GM06990 (cell line): ENCODE data around the gene NUFIP2.

ENCODE experiments used
- DNase-seq: peaks from one replicate; pipeline ENCODE4 v3.0.0-alpha.2; 2011; ENCODE audit not compliant: insufficient read length; ENCODE audit errors: extremely low read depth
- H3K27me3 ChIP-seq: replicated peaks from 2 replicates; pipeline ENCODE4 v1.6.0; 2011; ENCODE audit warnings: low read length; ENCODE audit not compliant: control insufficient read depth, insufficient read depth
- H3K36me3 ChIP-seq: 2 replicates; pipeline ENCODE4 v1.5.1; 2011; ENCODE audit warnings: low read length; ENCODE audit not compliant: control insufficient read depth, insufficient read depth
- H3K4me3 ChIP-seq: replicated peaks from 2 replicates; pipeline ENCODE4 v1.5.1; 2011; ENCODE audit warnings: low read depth, mild to moderate bottlenecking, control low read depth, low read length
- TF ChIP-seq, protein P1 (sequence below): IDR thresholded peaks from 2 replicates; pipeline ENCODE4 v1.5.1; 2011; ENCODE audit warnings: low read length, control low read depth, mild to moderate bottlenecking, inconsistent platforms; ENCODE audit not compliant: insufficient read depth, poor library complexity, severe bottlenecking

Gene NUFIP2

DNA sequence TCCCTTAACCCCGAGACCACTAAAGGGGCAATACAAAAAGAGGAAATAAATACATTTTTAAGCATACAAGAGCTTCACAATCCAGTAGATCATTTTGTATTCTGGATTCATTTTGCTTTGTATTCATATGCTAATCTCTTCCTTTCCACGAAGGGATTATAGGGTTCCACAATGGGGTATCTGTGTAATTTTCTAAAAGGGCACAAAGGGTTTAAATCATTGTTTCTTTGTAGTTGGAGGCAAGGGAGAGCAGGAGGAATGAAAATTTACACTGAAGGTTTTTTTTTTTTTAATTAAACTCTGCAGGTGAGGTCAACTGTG, 592 bp upstream of the NUFIP2 start:
- Histone ChIP-seq H3K4me3 (peak overlapping the region; percentile 68), H3K27me3 (no peaks in the 10 kb centered on the region), H3K36me3 (0 out of 2 replicates have a peak, but pooled peaks cover 1% of the 10 kb centered on the region)
- TF ChIP-seq, protein P1, sequence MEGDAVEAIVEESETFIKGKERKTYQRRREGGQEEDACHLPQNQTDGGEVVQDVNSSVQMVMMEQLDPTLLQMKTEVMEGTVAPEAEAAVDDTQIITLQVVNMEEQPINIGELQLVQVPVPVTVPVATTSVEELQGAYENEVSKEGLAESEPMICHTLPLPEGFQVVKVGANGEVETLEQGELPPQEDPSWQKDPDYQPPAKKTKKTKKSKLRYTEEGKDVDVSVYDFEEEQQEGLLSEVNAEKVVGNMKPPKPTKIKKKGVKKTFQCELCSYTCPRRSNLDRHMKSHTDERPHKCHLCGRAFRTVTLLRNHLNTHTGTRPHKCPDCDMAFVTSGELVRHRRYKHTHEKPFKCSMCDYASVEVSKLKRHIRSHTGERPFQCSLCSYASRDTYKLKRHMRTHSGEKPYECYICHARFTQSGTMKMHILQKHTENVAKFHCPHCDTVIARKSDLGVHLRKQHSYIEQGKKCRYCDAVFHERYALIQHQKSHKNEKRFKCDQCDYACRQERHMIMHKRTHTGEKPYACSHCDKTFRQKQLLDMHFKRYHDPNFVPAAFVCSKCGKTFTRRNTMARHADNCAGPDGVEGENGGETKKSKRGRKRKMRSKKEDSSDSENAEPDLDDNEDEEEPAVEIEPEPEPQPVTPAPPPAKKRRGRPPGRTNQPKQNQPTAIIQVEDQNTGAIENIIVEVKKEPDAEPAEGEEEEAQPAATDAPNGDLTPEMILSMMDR, result no peak
- no peak for DNase-seq

DNA sequence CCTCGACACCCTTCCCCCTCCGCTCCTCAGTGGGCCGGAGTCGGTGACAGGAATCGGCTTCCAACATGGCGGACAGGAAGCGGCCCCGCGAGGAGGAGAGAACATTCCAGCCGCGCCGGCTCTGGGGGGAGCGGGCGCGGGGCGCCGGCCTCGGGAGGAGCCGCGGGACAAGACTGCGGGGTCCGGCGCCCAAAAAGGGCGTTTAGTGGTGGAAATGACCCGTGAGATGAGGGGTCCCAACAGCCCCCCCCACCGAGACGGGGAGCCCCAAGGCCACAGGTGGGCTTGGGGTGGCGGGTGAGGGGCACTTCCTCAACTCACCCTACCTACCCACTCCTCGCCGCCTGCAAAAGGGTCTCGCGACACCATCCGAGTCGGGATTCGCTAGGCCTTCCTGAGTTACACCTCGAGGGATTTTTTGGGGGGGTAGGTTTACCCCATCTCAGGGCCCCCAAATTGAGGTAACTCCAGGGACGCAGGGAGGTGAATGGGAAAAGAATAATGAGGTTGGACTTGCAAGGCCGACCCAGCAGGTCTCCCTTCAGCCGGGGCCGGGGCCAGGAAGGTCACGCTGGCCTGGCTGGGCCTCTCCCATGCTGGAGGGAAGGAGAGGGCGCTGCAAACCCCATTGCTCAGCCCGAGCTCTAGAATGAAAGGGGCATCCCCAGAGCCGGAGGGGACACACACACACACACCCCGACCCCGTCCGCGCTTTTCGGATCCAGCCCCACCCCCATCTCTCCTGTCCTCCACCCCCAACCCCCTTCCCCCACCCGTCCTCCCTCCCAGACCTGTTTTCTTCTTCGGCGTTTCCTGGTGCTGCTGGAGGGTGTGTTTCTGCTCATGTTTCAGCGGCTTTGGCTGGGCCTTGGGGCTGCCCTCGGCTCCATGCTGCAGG, 707 bp downstream of the NUFIP2 start:
- TF ChIP-seq, protein P1, result no peak
- H3K4me3 ChIP-seq, result peak overlapping the region; percentile 99
- DNase-seq, result peak; percentile 68
- no peaks in the 10 kb centered on the region for H3K27me3 ChIP-seq
- 0 out of 2 replicates have a peak, but pooled peaks cover 1% of the 10 kb centered on the region for H3K36me3 ChIP-seq

DNA sequence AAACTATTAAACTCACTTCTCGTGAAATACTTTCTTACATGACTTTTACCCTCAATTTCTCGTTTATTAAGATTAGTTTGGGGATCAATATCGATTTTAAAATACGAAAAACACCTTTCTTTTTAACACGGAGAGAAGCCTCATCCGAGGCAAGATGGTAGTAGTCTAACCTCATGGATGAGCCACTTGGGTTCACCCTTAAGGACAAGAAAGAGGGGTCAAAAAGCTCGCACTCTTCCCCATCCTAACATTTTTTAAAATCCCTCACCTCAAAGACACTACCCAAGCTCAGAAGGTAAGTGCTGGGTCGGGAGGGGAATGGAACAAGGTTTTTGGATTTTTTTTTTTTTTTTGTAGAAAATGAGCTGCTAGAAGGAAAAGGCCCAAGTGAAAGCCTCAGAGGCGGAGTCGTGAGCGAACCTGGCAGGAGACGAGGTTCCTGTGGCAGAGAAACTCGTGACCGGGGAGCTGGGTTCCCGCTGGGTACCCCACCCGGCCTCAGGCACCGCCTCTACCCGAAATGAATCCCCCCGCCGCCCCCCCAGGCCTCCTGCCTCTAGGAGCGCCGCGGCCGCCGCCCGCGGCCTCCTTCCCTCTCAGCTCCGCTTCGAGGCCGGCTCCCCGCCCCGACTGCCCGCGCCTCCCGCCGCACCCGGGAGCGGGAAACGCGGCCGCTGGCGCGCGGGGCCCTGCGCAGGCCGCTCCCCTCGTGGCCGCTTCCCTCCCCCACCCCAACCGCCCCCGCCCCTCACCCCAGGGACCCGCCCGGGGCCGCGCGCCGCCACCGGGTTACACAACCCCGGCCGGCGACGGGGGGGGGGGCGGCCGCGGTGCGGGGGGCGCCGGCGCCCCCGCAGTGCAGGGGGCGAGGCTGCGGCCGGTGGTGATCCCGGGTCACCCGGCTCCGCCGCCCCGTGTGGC, 1.6 kb downstream of the NUFIP2 start:
- 0 out of 2 replicates have a peak, but pooled peaks cover 1% of the 10 kb centered on the region for H3K36me3 ChIP-seq
- H3K4me3 ChIP-seq, result peak overlapping the region; percentile 99
- no peaks in the 10 kb centered on the region for H3K27me3 ChIP-seq
- peak; percentile 58 for DNase-seq
- TF ChIP-seq, protein P1, result no peak

DNA sequence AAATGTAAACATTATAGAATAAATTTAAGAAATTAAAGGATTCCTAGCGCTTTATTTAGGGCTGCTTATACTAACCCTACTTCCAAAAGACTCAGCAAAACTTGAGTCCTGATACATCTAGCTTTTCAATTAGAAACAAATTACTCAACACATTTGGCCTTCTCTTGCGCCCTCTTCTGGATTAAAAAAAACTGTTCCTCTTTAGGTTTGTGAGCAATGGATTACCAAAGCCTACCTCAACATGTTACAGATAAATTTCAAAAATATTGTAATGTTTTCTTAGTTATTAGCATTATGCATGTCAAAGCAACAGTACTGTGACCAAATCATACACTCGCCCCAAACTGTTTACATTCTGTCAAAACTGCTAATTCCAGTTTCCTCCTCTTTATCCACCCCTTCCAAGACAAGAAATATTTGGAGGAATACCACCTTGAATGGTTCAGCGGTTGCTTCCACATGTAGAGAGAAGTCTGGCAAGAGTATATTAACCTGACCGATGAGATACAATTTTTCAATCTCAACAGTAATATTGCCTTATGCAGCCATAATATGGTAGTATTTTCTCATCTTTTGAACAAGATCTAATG, 2.7 kb downstream of the NUFIP2 start:
- TF ChIP-seq, protein P1, result peak; percentile 70
- Histone ChIP-seq H3K36me3 (peaks cover 7% of the 10 kb centered on the region), H3K4me3 (peak overlapping the region; percentile 99), H3K27me3 (no peaks in the 10 kb centered on the region)
- no peak for DNase-seq

DNA sequence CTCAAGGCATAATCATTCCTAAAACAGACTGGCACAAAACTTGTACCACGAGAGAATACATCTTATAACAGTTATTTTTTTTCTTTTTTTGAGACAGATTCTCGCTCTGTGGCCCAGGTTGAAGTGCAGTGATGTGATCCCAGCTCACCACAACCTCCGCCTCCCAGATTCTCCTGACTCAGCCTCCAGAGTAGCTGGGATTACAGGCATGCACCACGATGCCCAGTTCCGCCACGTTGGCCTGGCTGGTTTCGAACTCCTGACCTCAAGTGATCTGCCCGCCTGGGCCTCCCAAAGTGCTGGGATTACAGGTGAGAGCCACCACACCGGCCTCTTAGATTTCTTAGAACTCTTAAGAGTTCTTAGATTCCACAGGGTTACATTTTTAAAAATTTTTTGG, 4.1 kb downstream of the NUFIP2 start:
- Histone ChIP-seq H3K27me3 (no peaks in the 10 kb centered on the region), H3K4me3 (no peak overlapping the region; the same call in 1 of the 2 replicates), H3K36me3 (peaks cover 11% of the 10 kb centered on the region)
- TF ChIP-seq, protein P1, result no peak
- DNase-seq, result no peak
